ENCODE measurements around the gene KDSR.
A peak's percentile ranks its signal among the peaks of the same experiment; 100 is the strongest.

The KDSR gene

GRCh38 chr18:63320123-63320974, 46.7 kb downstream of the KDSR start:
- FAIRE-seq = no peak

- no peak for FAIRE-seq
Observed at GRCh38 chr18:63319383-63320122, 47.5 kb downstream of the KDSR start, which contains the start of gene BCL2. TSS of gene BCL2 (minus strand) at chr18:63319769.

- no peak for FAIRE-seq
Observed at GRCh38 chr18:63318889-63319382, 48.1 kb downstream of the KDSR start.

- FAIRE-seq = peak; percentile 17
Observed at GRCh38 chr18:63317982-63318888, 48.8 kb downstream of the KDSR start.

- no peak for FAIRE-seq
Observed at GRCh38 chr18:63317556-63317946, 49.5 kb downstream of the KDSR start.

- peak; percentile 3 for FAIRE-seq
Observed at GRCh38 chr18:63316612-63317555, 50.1 kb downstream of the KDSR start.

- FAIRE-seq = no peak
Observed at GRCh38 chr18:63315876-63316275, 51.1 kb downstream of the KDSR start.

- no peak for FAIRE-seq
Observed at GRCh38 chr18:63315131-63315662, 51.8 kb downstream of the KDSR start.

GRCh38 chr18:63314062-63314790, 52.8 kb downstream of the KDSR start:
- FAIRE-seq = no peak

GRCh38 chr18:63313396-63313917, 53.5 kb downstream of the KDSR start:
- FAIRE-seq = no peak

GRCh38 chr18:63312737-63313395, 54.1 kb downstream of the KDSR start:
- no peak for FAIRE-seq

- no peak for FAIRE-seq
Observed at GRCh38 chr18:63312019-63312409, 55.0 kb downstream of the KDSR start.

GRCh38 chr18:63311118-63312018, 55.6 kb downstream of the KDSR start:
- FAIRE-seq = no peak

GRCh38 chr18:63309422-63309821, 57.6 kb downstream of the KDSR start:
- no peak for FAIRE-seq

GRCh38 chr18:63307551-63308200, 59.3 kb downstream of the KDSR start:
- no peak for FAIRE-seq

- no peak for FAIRE-seq
Observed at GRCh38 chr18:63306819-63307550, 60.0 kb downstream of the KDSR start.

GRCh38 chr18:63306249-63306648, 60.8 kb downstream of the KDSR start:
- FAIRE-seq = no peak

Data from G401.6 (cell line).